Measurements from ENCODE around the gene DCLK1. TPM values are rescaled to one million over a fixed set of nuclear protein-coding genes. Genes with fewer than 3 reads are reported as not detected.

DCLK1 gene
- total and polyA plus RNA-seq, 7 experiments from 2014 or later = not detected

- no peak for ATAC-seq
- intact Hi-C loops (cut with micrococcal nuclease) = no loop called here
These were observed 258.8 kb downstream of the DCLK1 start for GRCh38 chr13:35872369-35872768.

DNA sequence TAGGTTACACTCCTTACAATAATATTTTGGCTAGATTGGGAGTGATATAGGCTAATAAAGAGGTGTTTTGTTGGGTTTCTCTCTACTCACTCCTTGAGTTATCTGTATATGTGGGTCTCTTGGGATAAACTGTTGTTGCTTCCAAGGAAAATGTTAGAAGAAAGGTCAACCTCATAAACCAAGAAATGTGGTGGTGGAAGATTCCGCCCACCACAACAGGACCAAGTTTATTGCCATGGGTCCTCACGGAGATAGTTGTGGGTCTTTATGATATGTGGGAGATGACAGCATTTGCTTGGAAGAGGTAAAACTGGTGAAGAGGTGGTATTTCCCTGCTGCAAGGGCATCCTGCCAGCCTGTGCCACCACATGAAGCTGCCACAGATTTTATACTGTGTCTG, 259.6 kb downstream of the DCLK1 start:
- DNase-seq = no peak
- CTCF ChIA-PET = no interaction called here

More at GRCh38 chr13:35872369-35872768, 258.8 kb downstream of the DCLK1 start:
- Histone ChIP-seq H3K4me3 (ENCODE audit: low read length) (no peak overlapping the region), H3K9me3 (ENCODE audit: control insufficient read depth in 2 of 3, low read length in 3 of 3) (no peaks in the 10 kb centered on the region), H3K36me3 (ENCODE audit: control insufficient read depth in 2 of 3, insufficient read depth in 3 of 3, low read length in 3 of 3) (no peaks in the 10 kb centered on the region), H3K4me1 (ENCODE audit: control insufficient read depth in 2 of 2, insufficient read depth in 2 of 2, low read length in 2 of 2) (no peaks in the 10 kb centered on the region), H3K27me3 (ENCODE audit: control insufficient read depth in 2 of 2, insufficient read depth in 2 of 2, low read length in 2 of 2) (no peaks in the 10 kb centered on the region), H3K27ac (ENCODE audit: low read depth, low read length) (no peak overlapping the region)
- H3K4me3 Mint-ChIP-seq = no peak overlapping the region
- H3K27me3 Mint-ChIP-seq = peaks cover 0 to 7% (median 0%) of the 10 kb centered on the region in 5 donors
- no peak overlapping the region for H3K27ac Mint-ChIP-seq
- peaks cover 0 to 10% (median 2%) of the 10 kb centered on the region in 11 donors for H3K9me3 Mint-ChIP-seq
- H3K36me3 Mint-ChIP-seq = peaks cover 0 to 3% (median 0%) of the 10 kb centered on the region in 5 donors
- DNase-seq = no peak
- no peaks in the 10 kb centered on the region for H3K4me1 Mint-ChIP-seq
- ChIA-PET POLR2A (no interaction called here), CTCF (no interaction called here)

DNA sequence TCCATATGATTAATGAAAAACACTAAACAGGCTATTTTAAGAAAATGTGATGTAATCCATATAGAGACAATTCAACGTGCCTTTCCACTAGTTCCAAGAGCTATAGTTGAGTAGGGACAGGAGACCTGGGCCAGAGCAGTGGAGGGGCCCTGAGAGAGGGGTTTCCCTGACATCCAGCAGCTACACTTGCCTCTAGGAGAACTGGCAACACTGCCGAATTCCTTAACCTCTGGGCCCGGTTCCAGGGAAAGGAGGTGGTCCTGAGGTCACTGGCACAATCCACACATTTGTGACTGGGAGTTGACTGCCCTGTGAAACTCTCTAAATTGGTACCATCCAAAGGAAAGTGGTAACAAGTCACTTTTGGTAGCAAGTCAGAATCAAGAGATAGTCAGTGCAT, 264.4 kb downstream of the DCLK1 start:
- POLR2A ChIA-PET = no interaction called here
- H3K36me3 ChIP-seq (ENCODE audit: control insufficient read depth in 2 of 3, insufficient read depth in 3 of 3, low read length in 3 of 3) = no peaks in the 10 kb centered on the region
- H3K9me3 Mint-ChIP-seq = peaks cover 0 to 20% (median 5%) of the 10 kb centered on the region in 11 donors
- no peak overlapping the region for H3K4me3 ChIP-seq (ENCODE audit: low read length)
- no peaks in the 10 kb centered on the region for H3K27me3 Mint-ChIP-seq
- CTCF ChIA-PET = no interaction called here
- no peak overlapping the region for H3K27ac Mint-ChIP-seq
- H3K4me1 Mint-ChIP-seq = no peaks in the 10 kb centered on the region
- no peaks in the 10 kb centered on the region for H3K27me3 ChIP-seq (ENCODE audit: control insufficient read depth in 2 of 2, insufficient read depth in 2 of 2, low read length in 2 of 2)
- H3K36me3 Mint-ChIP-seq = no peaks in the 10 kb centered on the region
- H3K27ac ChIP-seq (ENCODE audit: low read depth, low read length) = no peak overlapping the region
- H3K4me3 Mint-ChIP-seq = no peak overlapping the region
- no peak for DNase-seq
- no peaks in the 10 kb centered on the region for H3K4me1 ChIP-seq (ENCODE audit: control insufficient read depth in 2 of 2, insufficient read depth in 2 of 2, low read length in 2 of 2)
- intact Hi-C loops (cut with micrococcal nuclease) = no loop called here
- H3K9me3 ChIP-seq (ENCODE audit: control insufficient read depth in 2 of 3, low read length in 3 of 3) = no peaks in the 10 kb centered on the region
- ATAC-seq = no peak

More for the DNA sequence above, 259.6 kb downstream of the DCLK1 start:
- Mint-ChIP-seq H3K27ac (no peak overlapping the region), H3K4me1 (no peaks in the 10 kb centered on the region), H3K4me3 (no peak overlapping the region), H3K27me3 (peaks cover 0 to 7% (median 0%) of the 10 kb centered on the region in 5 donors), H3K36me3 (peaks cover 0 to 3% (median 0%) of the 10 kb centered on the region in 5 donors), H3K9me3 (peaks cover 0 to 10% (median 2%) of the 10 kb centered on the region in 11 donors)
- no peaks in the 10 kb centered on the region for H3K36me3 ChIP-seq (ENCODE audit: control insufficient read depth in 2 of 3, insufficient read depth in 3 of 3, low read length in 3 of 3)
- no peaks in the 10 kb centered on the region for H3K9me3 ChIP-seq (ENCODE audit: control insufficient read depth in 2 of 3, low read length in 3 of 3)
- H3K4me1 ChIP-seq (ENCODE audit: control insufficient read depth in 2 of 2, insufficient read depth in 2 of 2, low read length in 2 of 2) = no peaks in the 10 kb centered on the region
- no peak overlapping the region for H3K4me3 ChIP-seq (ENCODE audit: low read length)
- no peak overlapping the region for H3K27ac ChIP-seq (ENCODE audit: low read depth, low read length)
- POLR2A ChIA-PET = no interaction called here
- intact Hi-C loops (cut with micrococcal nuclease) = no loop called here
- no peaks in the 10 kb centered on the region for H3K27me3 ChIP-seq (ENCODE audit: control insufficient read depth in 2 of 2, insufficient read depth in 2 of 2, low read length in 2 of 2)
- no peak for ATAC-seq

DNA sequence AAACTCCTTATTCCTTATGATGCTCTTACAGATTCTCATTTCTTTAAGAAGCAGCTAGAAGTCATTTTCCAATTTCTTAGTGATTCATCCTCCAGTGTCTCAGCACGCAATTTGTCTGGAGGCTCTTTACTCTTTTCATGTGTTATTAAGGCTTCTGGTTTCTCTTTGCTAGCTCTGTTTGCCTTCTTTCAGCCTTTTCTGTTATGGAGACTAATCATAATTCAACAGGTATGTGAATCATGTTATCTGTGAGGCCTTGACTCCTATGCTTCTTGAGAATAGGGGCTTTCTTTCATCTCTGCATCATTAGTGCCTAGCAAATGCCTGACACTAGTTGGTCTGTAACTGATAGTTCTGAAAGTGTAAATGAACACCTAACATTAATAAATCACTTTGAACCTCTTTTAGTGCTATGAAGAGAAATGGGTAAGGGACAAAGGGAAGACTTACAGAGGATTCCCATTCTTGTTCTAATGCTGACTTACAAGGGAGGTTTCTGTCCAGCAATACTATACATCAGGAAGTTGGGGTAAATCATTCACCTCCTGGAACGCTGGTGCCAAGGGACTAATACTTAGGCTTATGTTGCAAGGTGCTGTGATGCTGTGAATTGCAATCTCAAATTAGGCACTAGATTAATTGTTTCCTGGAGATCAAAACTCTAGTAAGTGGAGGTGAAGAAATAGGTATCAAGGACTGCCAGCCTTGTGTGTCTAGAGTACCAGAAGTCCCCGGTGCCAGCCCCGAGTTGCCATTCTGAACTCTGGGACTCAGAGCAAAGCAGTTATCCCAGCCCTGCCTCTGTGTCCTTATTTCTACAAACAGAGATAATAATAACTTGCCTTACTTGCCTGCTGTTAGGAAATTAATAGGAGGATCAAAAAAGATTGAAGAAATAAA, 265.6 kb downstream of the DCLK1 start:
- Histone ChIP-seq H3K4me3 (ENCODE audit: low read length) (no peak overlapping the region), H3K9me3 (ENCODE audit: control insufficient read depth in 2 of 3, low read length in 3 of 3) (no peaks in the 10 kb centered on the region), H3K27me3 (ENCODE audit: control insufficient read depth in 2 of 2, insufficient read depth in 2 of 2, low read length in 2 of 2) (no peaks in the 10 kb centered on the region), H3K36me3 (ENCODE audit: control insufficient read depth in 2 of 3, insufficient read depth in 3 of 3, low read length in 3 of 3) (no peaks in the 10 kb centered on the region), H3K4me1 (ENCODE audit: control insufficient read depth in 2 of 2, insufficient read depth in 2 of 2, low read length in 2 of 2) (no peaks in the 10 kb centered on the region), H3K27ac (ENCODE audit: low read depth, low read length) (no peak overlapping the region)
- ChIA-PET POLR2A (no interaction called here), CTCF (no interaction called here)
- no peaks in the 10 kb centered on the region for H3K36me3 Mint-ChIP-seq
- intact Hi-C loops (cut with micrococcal nuclease) = no loop called here
- H3K4me3 Mint-ChIP-seq = no peak overlapping the region
- no peaks in the 10 kb centered on the region for H3K4me1 Mint-ChIP-seq
- ATAC-seq = no peak
- peaks cover 0 to 20% (median 7%) of the 10 kb centered on the region in 11 donors for H3K9me3 Mint-ChIP-seq
- DNase-seq = no peak
- no peak overlapping the region for H3K27ac Mint-ChIP-seq
- H3K27me3 Mint-ChIP-seq = peaks cover 0 to 3% (median 0%) of the 10 kb centered on the region in 5 donors

GRCh38 chr13:35860661-35861060, 270.5 kb downstream of the DCLK1 start:
- Histone ChIP-seq H3K27ac (ENCODE audit: low read depth, low read length) (no peak overlapping the region), H3K4me1 (ENCODE audit: control insufficient read depth in 2 of 2, insufficient read depth in 2 of 2, low read length in 2 of 2) (no peaks in the 10 kb centered on the region), H3K4me3 (ENCODE audit: low read length) (no peak overlapping the region), H3K9me3 (ENCODE audit: control insufficient read depth in 2 of 3, low read length in 3 of 3) (no peaks in the 10 kb centered on the region), H3K27me3 (ENCODE audit: control insufficient read depth in 2 of 2, insufficient read depth in 2 of 2, low read length in 2 of 2) (no peaks in the 10 kb centered on the region), H3K36me3 (ENCODE audit: control insufficient read depth in 2 of 3, insufficient read depth in 3 of 3, low read length in 3 of 3) (no peaks in the 10 kb centered on the region)
- no peak for DNase-seq
- no peaks in the 10 kb centered on the region for H3K4me1 Mint-ChIP-seq
- H3K4me3 Mint-ChIP-seq = no peak overlapping the region
- peaks cover 7 to 24% (median 22%) of the 10 kb centered on the region in 5 donors for H3K27me3 Mint-ChIP-seq
- H3K9me3 Mint-ChIP-seq = peaks cover 0 to 23% (median 7%) of the 10 kb centered on the region in 11 donors
- H3K36me3 Mint-ChIP-seq = no peaks in the 10 kb centered on the region
- no peak overlapping the region for H3K27ac Mint-ChIP-seq
- CTCF ChIA-PET = no interaction called here
- no peak for ATAC-seq
- POLR2A ChIA-PET = no interaction called here
- intact Hi-C loops (cut with micrococcal nuclease) = no loop called here

- Mint-ChIP-seq H3K4me3 (no peak overlapping the region), H3K27ac (no peak overlapping the region), H3K36me3 (no peaks in the 10 kb centered on the region), H3K27me3 (peaks cover 11 to 30% (median 24%) of the 10 kb centered on the region in 5 donors), H3K9me3 (peaks cover 0 to 23% (median 7%) of the 10 kb centered on the region in 11 donors), H3K4me1 (no peaks in the 10 kb centered on the region)
- intact Hi-C loops (cut with micrococcal nuclease) = no loop called here
- no peak overlapping the region for H3K27ac ChIP-seq (ENCODE audit: low read depth, low read length)
- H3K4me3 ChIP-seq (ENCODE audit: low read length) = no peak overlapping the region
- no peaks in the 10 kb centered on the region for H3K36me3 ChIP-seq (ENCODE audit: control insufficient read depth in 2 of 3, insufficient read depth in 3 of 3, low read length in 3 of 3)
- ChIA-PET CTCF (no interaction called here), POLR2A (no interaction called here)
- H3K27me3 ChIP-seq (ENCODE audit: control insufficient read depth in 2 of 2, insufficient read depth in 2 of 2, low read length in 2 of 2) = no peaks in the 10 kb centered on the region
- H3K9me3 ChIP-seq (ENCODE audit: control insufficient read depth in 2 of 3, low read length in 3 of 3) = no peaks in the 10 kb centered on the region
- H3K4me1 ChIP-seq (ENCODE audit: control insufficient read depth in 2 of 2, insufficient read depth in 2 of 2, low read length in 2 of 2) = no peaks in the 10 kb centered on the region
- DNase-seq (no peak), ATAC-seq (no peak)
These were observed 271.2 kb downstream of the DCLK1 start for GRCh38 chr13:35859981-35860380.

DNA sequence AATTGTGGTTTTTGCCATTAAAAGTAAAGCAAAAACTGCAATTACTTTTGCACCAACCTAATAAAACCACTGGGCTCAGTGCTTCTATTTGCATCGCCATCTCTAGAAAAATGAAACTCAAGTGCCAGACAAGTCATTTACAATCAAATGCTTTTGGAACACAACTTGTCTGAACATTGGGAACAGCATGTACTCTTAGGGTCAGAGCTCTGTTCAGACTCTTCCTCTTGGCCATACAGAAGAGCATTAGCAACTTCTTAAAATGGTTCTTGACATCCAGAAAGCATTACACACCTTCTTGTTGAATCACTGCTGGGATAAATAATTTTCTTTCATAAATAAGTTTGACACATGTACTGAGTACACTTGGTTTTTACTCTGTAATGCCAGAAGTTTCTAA, 272.5 kb downstream of the DCLK1 start:
- no peak overlapping the region for H3K27ac Mint-ChIP-seq
- H3K4me1 ChIP-seq (ENCODE audit: control insufficient read depth in 2 of 2, insufficient read depth in 2 of 2, low read length in 2 of 2) = no peaks in the 10 kb centered on the region

More for the DNA sequence above, 272.5 kb downstream of the DCLK1 start:
- Histone ChIP-seq H3K9me3 (ENCODE audit: control insufficient read depth in 2 of 3, low read length in 3 of 3) (no peaks in the 10 kb centered on the region), H3K27ac (ENCODE audit: low read depth, low read length) (no peak overlapping the region), H3K27me3 (ENCODE audit: control insufficient read depth in 2 of 2, insufficient read depth in 2 of 2, low read length in 2 of 2) (no peaks in the 10 kb centered on the region), H3K4me3 (ENCODE audit: low read length) (no peak overlapping the region), H3K36me3 (ENCODE audit: control insufficient read depth in 2 of 3, insufficient read depth in 3 of 3, low read length in 3 of 3) (no peaks in the 10 kb centered on the region)
- Mint-ChIP-seq H3K4me3 (no peak overlapping the region), H3K9me3 (peaks cover 0 to 27% (median 7%) of the 10 kb centered on the region in 11 donors), H3K4me1 (no peaks in the 10 kb centered on the region), H3K27me3 (peaks cover 17 to 43% (median 35%) of the 10 kb centered on the region in 5 donors), H3K36me3 (no peaks in the 10 kb centered on the region)
- CTCF ChIA-PET = no interaction called here
- ATAC-seq = no peak
- intact Hi-C loops (cut with micrococcal nuclease) = no loop called here
- POLR2A ChIA-PET = no interaction called here
- no peak for DNase-seq
